SK-N-SH treated with all-trans-retinoic acid at 6 μM for 48 hours (cell line): ENCODE results near the gene ITGA8.

Experiments
- ARNTL ChIP-seq: fragments of 450-650 bp; formaldehyde crosslinking; IDR thresholded peaks from 2 replicates; pipeline ENCODE4 v1.5.0; 2020; ENCODE audit warnings: low read depth, mild to moderate bottlenecking, moderate library complexity, borderline replicate concordance
- BACH2 ChIP-seq: fragments of 250-450 bp; sonication (Bioruptor Pico); IDR thresholded peaks from 2 replicates; pipeline ENCODE4 v1.9.0; 2021; ENCODE audit warnings: mild to moderate bottlenecking, borderline replicate concordance
- GLIS3 ChIP-seq: fragments of 250-450 bp; sonication (Bioruptor Pico); IDR thresholded peaks from 2 replicates; pipeline ENCODE4 v1.5.0; 2020; ENCODE audit warnings: mild to moderate bottlenecking, moderate library complexity
- ZFP30 ChIP-seq: fragments of 450-650 bp; formaldehyde crosslinking; IDR thresholded peaks from 2 replicates; pipeline ENCODE4 v1.5.0; 2022; ENCODE audit warnings: mild to moderate bottlenecking, moderate library complexity
- ZNF565 ChIP-seq: fragments of 450-650 bp; formaldehyde crosslinking; conservative IDR thresholded peaks from 2 replicates; pipeline ENCODE4 v1.5.0; 2020; ENCODE audit warnings: low read depth, mild to moderate bottlenecking, moderate library complexity
- TF ChIP-seq, protein P1 (sequence below): fragments of 250-450 bp; sonication (Bioruptor Pico); IDR thresholded peaks from 2 replicates; pipeline ENCODE4 v1.8.0; 2021; ENCODE audit warnings: low read depth, mild to moderate bottlenecking, moderate library complexity, borderline replicate concordance
- TF ChIP-seq, protein P2 (sequence below): fragments of 250-450 bp; sonication (Bioruptor Pico); IDR thresholded peaks from 2 replicates; pipeline ENCODE4 v1.5.0; 2020; ENCODE audit warnings: mild to moderate bottlenecking, moderate library complexity

GRCh38 chr10:15626937-15627336, 92.8 kb downstream of the ITGA8 start:
- TF ChIP-seq ZFP30 (CRISPR knock-in tag) (no peak), ARNTL (no peak), BACH2 (CRISPR knock-in tag) (no peak), ZNF565 (CRISPR knock-in tag) (no peak), GLIS3 (CRISPR knock-in tag) (no peak)
- TF ChIP-seq, protein P1, sequence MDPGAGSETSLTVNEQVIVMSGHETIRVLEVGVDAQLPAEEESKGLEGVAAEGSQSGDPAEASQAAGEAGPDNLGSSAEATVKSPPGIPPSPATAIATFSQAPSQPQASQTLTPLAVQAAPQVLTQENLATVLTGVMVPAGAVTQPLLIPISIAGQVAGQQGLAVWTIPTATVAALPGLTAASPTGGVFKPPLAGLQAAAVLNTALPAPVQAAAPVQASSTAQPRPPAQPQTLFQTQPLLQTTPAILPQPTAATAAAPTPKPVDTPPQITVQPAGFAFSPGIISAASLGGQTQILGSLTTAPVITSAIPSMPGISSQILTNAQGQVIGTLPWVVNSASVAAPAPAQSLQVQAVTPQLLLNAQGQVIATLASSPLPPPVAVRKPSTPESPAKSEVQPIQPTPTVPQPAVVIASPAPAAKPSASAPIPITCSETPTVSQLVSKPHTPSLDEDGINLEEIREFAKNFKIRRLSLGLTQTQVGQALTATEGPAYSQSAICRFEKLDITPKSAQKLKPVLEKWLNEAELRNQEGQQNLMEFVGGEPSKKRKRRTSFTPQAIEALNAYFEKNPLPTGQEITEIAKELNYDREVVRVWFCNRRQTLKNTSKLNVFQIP (CRISPR knock-in tag): no peak
- TF ChIP-seq, protein P2, sequence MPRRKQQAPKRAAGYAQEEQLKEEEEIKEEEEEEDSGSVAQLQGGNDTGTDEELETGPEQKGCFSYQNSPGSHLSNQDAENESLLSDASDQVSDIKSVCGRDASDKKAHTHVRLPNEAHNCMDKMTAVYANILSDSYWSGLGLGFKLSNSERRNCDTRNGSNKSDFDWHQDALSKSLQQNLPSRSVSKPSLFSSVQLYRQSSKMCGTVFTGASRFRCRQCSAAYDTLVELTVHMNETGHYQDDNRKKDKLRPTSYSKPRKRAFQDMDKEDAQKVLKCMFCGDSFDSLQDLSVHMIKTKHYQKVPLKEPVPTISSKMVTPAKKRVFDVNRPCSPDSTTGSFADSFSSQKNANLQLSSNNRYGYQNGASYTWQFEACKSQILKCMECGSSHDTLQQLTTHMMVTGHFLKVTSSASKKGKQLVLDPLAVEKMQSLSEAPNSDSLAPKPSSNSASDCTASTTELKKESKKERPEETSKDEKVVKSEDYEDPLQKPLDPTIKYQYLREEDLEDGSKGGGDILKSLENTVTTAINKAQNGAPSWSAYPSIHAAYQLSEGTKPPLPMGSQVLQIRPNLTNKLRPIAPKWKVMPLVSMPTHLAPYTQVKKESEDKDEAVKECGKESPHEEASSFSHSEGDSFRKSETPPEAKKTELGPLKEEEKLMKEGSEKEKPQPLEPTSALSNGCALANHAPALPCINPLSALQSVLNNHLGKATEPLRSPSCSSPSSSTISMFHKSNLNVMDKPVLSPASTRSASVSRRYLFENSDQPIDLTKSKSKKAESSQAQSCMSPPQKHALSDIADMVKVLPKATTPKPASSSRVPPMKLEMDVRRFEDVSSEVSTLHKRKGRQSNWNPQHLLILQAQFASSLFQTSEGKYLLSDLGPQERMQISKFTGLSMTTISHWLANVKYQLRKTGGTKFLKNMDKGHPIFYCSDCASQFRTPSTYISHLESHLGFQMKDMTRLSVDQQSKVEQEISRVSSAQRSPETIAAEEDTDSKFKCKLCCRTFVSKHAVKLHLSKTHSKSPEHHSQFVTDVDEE: no peak
